Measurements from ENCODE around the gene CDK5. TPM values are rescaled to one million over a fixed set of nuclear protein-coding genes. Genes with fewer than 3 reads are reported as not detected.

Gene CDK5
- total RNA-seq, 1 donor, result 17.0 TPM

GRCh38 chr7:151068069-151068773, 10.5 kb upstream of the CDK5 start:
- Histone ChIP-seq H3K36me3 (ENCODE audit: insufficient read depth, low read length) (peaks cover 66% of the 10 kb centered on the region), H2AFZ (ENCODE audit: low read length) (no peak overlapping the region), H3K27ac (ENCODE audit: low read depth, low read length) (no peak overlapping the region), H3K27me3 (ENCODE audit: insufficient read depth, low read length) (no peaks in the 10 kb centered on the region), H3K4me3 (ENCODE audit: insufficient read depth, low read length) (no peak overlapping the region), H3K4me2 (ENCODE audit: insufficient read depth, low read length) (no peak overlapping the region), H3K9me3 (ENCODE audit: low read depth, low read length) (no peaks in the 10 kb centered on the region), H3K79me2 (ENCODE audit: insufficient read depth, low read length) (peaks cover 13% of the 10 kb centered on the region), H3K4me1 (ENCODE audit: insufficient read depth, low read length) (no peaks in the 10 kb centered on the region), H4K20me1 (ENCODE audit: insufficient read depth, low read length) (peaks cover 10% of the 10 kb centered on the region)
- no peak for DNase-seq (ENCODE audit: insufficient read length, low spot score, missing footprints)
- no peak for TF ChIP-seq CTCF (IDR thresholded peaks at IDR 0.05; ENCODE audit: extremely low read depth, low read depth, low read length)

- Histone ChIP-seq H3K79me2 (ENCODE audit: insufficient read depth, low read length) (peaks cover 28% of the 10 kb centered on the region), H3K4me3 (ENCODE audit: insufficient read depth, low read length) (no peak overlapping the region), H3K4me2 (ENCODE audit: insufficient read depth, low read length) (no peak overlapping the region), H3K4me1 (ENCODE audit: insufficient read depth, low read length) (peaks cover 14% of the 10 kb centered on the region), H2AFZ (ENCODE audit: low read length) (no peak overlapping the region), H3K27me3 (ENCODE audit: insufficient read depth, low read length) (no peaks in the 10 kb centered on the region), H4K20me1 (ENCODE audit: insufficient read depth, low read length) (peaks cover 14% of the 10 kb centered on the region), H3K36me3 (ENCODE audit: insufficient read depth, low read length) (peaks cover 54% of the 10 kb centered on the region), H3K27ac (ENCODE audit: low read depth, low read length) (no peak overlapping the region), H3K9me3 (ENCODE audit: low read depth, low read length) (no peaks in the 10 kb centered on the region)
- no peak for TF ChIP-seq CTCF (IDR thresholded peaks at IDR 0.05; ENCODE audit: extremely low read depth, low read depth, low read length)
- DNase-seq (ENCODE audit: insufficient read length, low spot score, missing footprints), result no peak
These were observed 8.7 kb upstream of the CDK5 start for GRCh38 chr7:151066273-151066974.

GRCh38 chr7:151065516-151065915, 7.8 kb upstream of the CDK5 start:
- Histone ChIP-seq H3K27me3 (ENCODE audit: insufficient read depth, low read length) (no peaks in the 10 kb centered on the region), H4K20me1 (ENCODE audit: insufficient read depth, low read length) (peaks cover 21% of the 10 kb centered on the region), H3K4me2 (ENCODE audit: insufficient read depth, low read length) (no peak overlapping the region), H2AFZ (ENCODE audit: low read length) (no peak overlapping the region), H3K79me2 (ENCODE audit: insufficient read depth, low read length) (peaks cover 37% of the 10 kb centered on the region), H3K27ac (ENCODE audit: low read depth, low read length) (no peak overlapping the region), H3K36me3 (ENCODE audit: insufficient read depth, low read length) (peaks cover 51% of the 10 kb centered on the region), H3K4me3 (ENCODE audit: insufficient read depth, low read length) (no peak overlapping the region), H3K9me3 (ENCODE audit: low read depth, low read length) (no peaks in the 10 kb centered on the region), H3K4me1 (ENCODE audit: insufficient read depth, low read length) (peaks cover 23% of the 10 kb centered on the region)
- DNase-seq (ENCODE audit: insufficient read length, low spot score, missing footprints), result no peak
- TF ChIP-seq CTCF (IDR thresholded peaks at IDR 0.05; ENCODE audit: extremely low read depth, low read depth, low read length), result no peak

- no peak overlapping the region for H3K27ac ChIP-seq (ENCODE audit: low read depth, low read length)
- H2AFZ ChIP-seq (ENCODE audit: low read length), result no peak overlapping the region
- no peaks in the 10 kb centered on the region for H3K27me3 ChIP-seq (ENCODE audit: insufficient read depth, low read length)
- peaks cover 26% of the 10 kb centered on the region for H4K20me1 ChIP-seq (ENCODE audit: insufficient read depth, low read length)
- H3K9me3 ChIP-seq (ENCODE audit: low read depth, low read length), result no peaks in the 10 kb centered on the region
- no peak overlapping the region for H3K4me3 ChIP-seq (ENCODE audit: insufficient read depth, low read length)
- TF ChIP-seq CTCF (IDR thresholded peaks at IDR 0.05; ENCODE audit: extremely low read depth, low read depth, low read length), result no peak
- DNase-seq (ENCODE audit: insufficient read length, low spot score, missing footprints), result no peak
- H3K4me1 ChIP-seq (ENCODE audit: insufficient read depth, low read length), result peaks cover 25% of the 10 kb centered on the region
- no peak overlapping the region for H3K4me2 ChIP-seq (ENCODE audit: insufficient read depth, low read length)
- H3K79me2 ChIP-seq (ENCODE audit: insufficient read depth, low read length), result peaks cover 42% of the 10 kb centered on the region
- H3K36me3 ChIP-seq (ENCODE audit: insufficient read depth, low read length), result peaks cover 48% of the 10 kb centered on the region
These were observed 7.3 kb upstream of the CDK5 start for GRCh38 chr7:151064993-151065392.
